CD4-positive, alpha-beta T cell (primary cell): Measurements from ENCODE around the gene KLK4. TPM values are rescaled to one million over a fixed set of nuclear protein-coding genes. Genes with fewer than 3 reads are reported as not detected.

ENCODE experiments used
- ATAC-seq: fragments of 200-7000 bp; cut with Tn5 transposase; one replicate; pipeline ENCODE4 v1.10.0; 2022; ENCODE audit warnings: mild to moderate bottlenecking; ENCODE audit not compliant: poor library complexity
- CTCF ChIA-PET: fragments of 350-600 bp; sonication (Branson Sonifier 250); formaldehyde crosslinking; loops from one replicate; lab custom pipeline; 2021; ENCODE audit warnings: antibody characterized with exemption, inconsistent platforms; lab: Charles Lee
- POLR2A ChIA-PET: fragments of 350-600 bp; sonication (Branson Sonifier 250); formaldehyde crosslinking; loops from one replicate; lab custom pipeline; 2021; ENCODE audit warnings: antibody characterized with exemption, inconsistent platforms; lab: Charles Lee
- DNase-seq, 14 experiments: peaks; one replicate each; pipeline ENCODE4 v3.0.0-alpha.2; 2013 to 2020; ENCODE audit warnings: mixed read lengths in 2 of 14
- H3K27ac ChIP-seq, 2 donors: one replicate each; pipeline versions ENCODE4 v1.5.1 to v1.7.0; 2013; ENCODE audit warnings: low read length in 2 of 2, low read depth in 1 of 2, mild to moderate bottlenecking in 1 of 2
- H3K27me3 ChIP-seq, 2 experiments: 1 replicate in 1 of 2; 2 replicates in 1 of 2; pipeline versions ENCODE4 v1.6.1 to v1.7.0; 2013; ENCODE audit warnings: low read length in 2 of 2, control low read depth in 1 of 2, mild to moderate bottlenecking in 1 of 2, moderate library complexity in 1 of 2; ENCODE audit not compliant: insufficient read depth in 2 of 2, control insufficient read depth in 1 of 2
- H3K36me3 ChIP-seq: one replicate; pipeline ENCODE4 v1.6.1; 2013; ENCODE audit warnings: low read length, control low read depth; ENCODE audit not compliant: insufficient read depth
- H3K4me1 ChIP-seq: one replicate; pipeline ENCODE4 v1.6.1; 2013; ENCODE audit warnings: low read length, control low read depth; ENCODE audit not compliant: insufficient read depth
- H3K4me3 ChIP-seq: one replicate; pipeline ENCODE4 v1.5.1; 2013; ENCODE audit warnings: mild to moderate bottlenecking, low read length, moderate library complexity
- H3K9me3 ChIP-seq, 2 experiments: 1 replicate in 1 of 2; 2 replicates in 1 of 2; pipeline versions ENCODE4 v1.6.1 to v1.7.0; 2013; ENCODE audit warnings: low read length in 2 of 2, mild to moderate bottlenecking in 2 of 2, control low read depth in 1 of 2, moderate library complexity in 1 of 2; ENCODE audit not compliant: control insufficient read depth in 1 of 2, insufficient read depth in 1 of 2
- H3K27ac Mint-ChIP-seq: one replicate; pipeline ENCODE4 v1.8.0; 2020; ENCODE audit warnings: mixed read lengths
- H3K27me3 Mint-ChIP-seq: one replicate; pipeline ENCODE4 v1.8.0; 2021; ENCODE audit warnings: mixed read lengths
- H3K36me3 Mint-ChIP-seq: one replicate; pipeline ENCODE4 v1.8.0; 2021; ENCODE audit warnings: low read depth, mixed read lengths
- H3K4me1 Mint-ChIP-seq: one replicate; pipeline ENCODE4 v1.8.0; 2021; ENCODE audit warnings: low read depth, mixed read lengths
- H3K4me3 Mint-ChIP-seq: one replicate; pipeline ENCODE4 v1.8.0; 2020; ENCODE audit warnings: mild to moderate bottlenecking, mixed read lengths
- H3K9me3 Mint-ChIP-seq: one replicate; pipeline ENCODE4 v1.8.0; 2020; ENCODE audit warnings: mixed read lengths
- CTCF ChIP-seq: fragments of 200-600 bp; IDR thresholded peaks from one replicate; pipeline ENCODE4 v1.8.0; 2022; ENCODE audit warnings: antibody characterized with exemption, mild to moderate bottlenecking
- intact Hi-C, 2 experiments: fragments of 100-400 bp; cut with DNase I in 1 of 2; cut with micrococcal nuclease in 1 of 2; formaldehyde crosslinking; loops; one replicate each; pipeline versions ENCODE4 v1.15.1 to v1.9.0; 2023 to 2025; cut with DNase I, micrococcal nuclease
- total RNA-seq, 174 experiments: library from RNA in 2 of 174; stranded (reverse) in 2 of 174; gene quantifications; one replicate each; pipeline ENCODE4 v1.2.3 and lab custom pipeline; 2021 to 2026

The KLK4 gene
- total RNA-seq, 2 experiments from 2014 or later, result not detected

- Mint-ChIP-seq H3K4me3 (no peak overlapping the region), H3K9me3 (no peaks in the 10 kb centered on the region), H3K27me3 (peaks cover 52% of the 10 kb centered on the region), H3K27ac (no peak overlapping the region), H3K4me1 (peaks cover 6% of the 10 kb centered on the region), H3K36me3 (no peaks in the 10 kb centered on the region)
- Histone ChIP-seq H3K4me1 (peaks cover 7% of the 10 kb centered on the region), H3K27me3 (peaks cover 11 to 28% of the 10 kb centered on the region in 2 experiments), H3K27ac (no peak overlapping the region), H3K9me3 (no peaks in the 10 kb centered on the region), H3K4me3 (no peak overlapping the region), H3K36me3 (no peaks in the 10 kb centered on the region)
- ATAC-seq (no peak), DNase-seq (no peak)
- POLR2A ChIA-PET, result interaction anchor here (0.7 to 1.3 kb wide), 3 partner anchors 117 to 565 kb away, joined by 3 read pairs; no protein-coding TSS in a partner anchor
- no peak for TF ChIP-seq CTCF
- CTCF ChIA-PET, result interaction anchor here (0.6 to 1.2 kb wide), 7 partner anchors 16 to 126 kb away, joined by 3 to 4 read pairs (median 3); no protein-coding TSS in a partner anchor
- intact Hi-C loops, result loop anchor here (2.0 to 10.0 kb wide), 5 partner anchors 15 to 565 kb away; no protein-coding TSS in a partner anchor
Measured at GRCh38 chr19:50921426-50922316, 10.5 kb upstream of the KLK4 start.

- TF ChIP-seq CTCF, result no peak
- no peak for ATAC-seq
- Mint-ChIP-seq H3K9me3 (no peaks in the 10 kb centered on the region), H3K4me3 (no peak overlapping the region), H3K4me1 (no peaks in the 10 kb centered on the region), H3K36me3 (no peaks in the 10 kb centered on the region), H3K27me3 (peaks cover 35% of the 10 kb centered on the region), H3K27ac (no peak overlapping the region)
- ChIA-PET POLR2A (no interaction called here), CTCF (no interaction called here)
- Histone ChIP-seq H3K27me3 (peaks cover 14 to 52% of the 10 kb centered on the region in 2 experiments), H3K27ac (no peak overlapping the region), H3K4me1 (no peaks in the 10 kb centered on the region), H3K4me3 (no peak overlapping the region), H3K36me3 (no peaks in the 10 kb centered on the region), H3K9me3 (peaks cover 0 to 8% of the 10 kb centered on the region in 2 experiments)
- intact Hi-C loops, result no loop called here
- DNase-seq, result no peak
Measured at GRCh38 chr19:50916069-50916468, 4.9 kb upstream of the KLK4 start.

GRCh38 chr19:50912727-50913716 is 1.8 kb upstream of the KLK4 start:
- CTCF ChIA-PET, result no interaction called here

More at GRCh38 chr19:50912727-50913716, 1.8 kb upstream of the KLK4 start:
- H3K4me1 Mint-ChIP-seq, result peaks cover 8% of the 10 kb centered on the region
- DNase-seq, result peak in 2 of 14 experiments; percentile 31 to 37
- peaks cover 8% of the 10 kb centered on the region for H3K4me1 ChIP-seq
- H3K9me3 Mint-ChIP-seq, result no peaks in the 10 kb centered on the region
- peaks cover 30 to 67% of the 10 kb centered on the region in 2 experiments for H3K27me3 ChIP-seq
- intact Hi-C loops, result no loop called here
- no peak overlapping the region for H3K27ac ChIP-seq
- peaks cover 0 to 26% of the 10 kb centered on the region in 2 experiments for H3K9me3 ChIP-seq
- POLR2A ChIA-PET, result no interaction called here
- H3K27me3 Mint-ChIP-seq, result peaks cover 10% of the 10 kb centered on the region
- no peaks in the 10 kb centered on the region for H3K36me3 Mint-ChIP-seq
- TF ChIP-seq CTCF, result no peak
- H3K27ac Mint-ChIP-seq, result no peak overlapping the region
- H3K4me3 Mint-ChIP-seq, result no peak overlapping the region
- H3K36me3 ChIP-seq, result no peaks in the 10 kb centered on the region
- ATAC-seq, result no peak
- no peak overlapping the region for H3K4me3 ChIP-seq
